Liver (tissue), 9 donors: ENCODE data around the gene DUOXA2. TPM values are rescaled to one million over a fixed set of nuclear protein-coding genes. Genes with fewer than 3 reads are reported as not detected.

Experiments used
- DNase-seq: peaks from one replicate; pipeline ENCODE4 v3.0.0-alpha.2; 2017; ENCODE audit warnings: low spot score
- H3K27ac ChIP-seq, 2 donors: one replicate each; pipeline ENCODE4 v1.7.0; 2013; ENCODE audit warnings: inconsistent platforms in 2 of 2, low read length in 2 of 2, control low read depth in 1 of 2, low read depth in 1 of 2, mild to moderate bottlenecking in 1 of 2
- H3K27me3 ChIP-seq, 4 donors: one replicate each; pipeline versions ENCODE4 v1.6.1 to v1.7.0; 2013; ENCODE audit warnings: low read length in 3 of 4, inconsistent platforms in 1 of 4, mild to moderate bottlenecking in 1 of 4, moderate library complexity in 1 of 4; ENCODE audit not compliant: control insufficient read depth in 4 of 4, insufficient read depth in 4 of 4
- H3K36me3 ChIP-seq, 4 donors: one replicate each; pipeline versions ENCODE4 v1.6.1 to v1.7.0; 2013; ENCODE audit warnings: low read length in 3 of 4, mild to moderate bottlenecking in 3 of 4, low read depth in 1 of 4, moderate library complexity in 1 of 4; ENCODE audit not compliant: control insufficient read depth in 4 of 4, insufficient read depth in 3 of 4
- H3K4me1 ChIP-seq, 4 donors: one replicate each; pipeline versions ENCODE4 v1.6.1 to v1.7.0; 2013; ENCODE audit warnings: low read length in 3 of 4, mild to moderate bottlenecking in 3 of 4, moderate library complexity in 1 of 4; ENCODE audit not compliant: control insufficient read depth in 4 of 4, insufficient read depth in 4 of 4
- H3K4me3 ChIP-seq, 3 donors: one replicate each; pipeline versions ENCODE4 v1.6.1 to v1.7.0; 2013; ENCODE audit warnings: low read length in 3 of 3, control low read depth in 1 of 3, low read depth in 1 of 3, mild to moderate bottlenecking in 1 of 3
- H3K9ac ChIP-seq, 2 donors: one replicate each; pipeline ENCODE4 v1.7.0; 2013; ENCODE audit warnings: low read length in 2 of 2, mild to moderate bottlenecking in 2 of 2, moderate library complexity in 2 of 2, control low read depth in 1 of 2, low read depth in 1 of 2
- H3K9me3 ChIP-seq, 4 donors: one replicate each; pipeline versions ENCODE4 v1.6.1 to v1.7.0; 2013; ENCODE audit warnings: low read length in 3 of 4; ENCODE audit not compliant: control insufficient read depth in 4 of 4
- ATF3 ChIP-seq: IDR thresholded peaks from 2 replicates; pipeline ENCODE4 v1.6.1; 2016; ENCODE audit warnings: antibody characterized with exemption
- CTCF ChIP-seq: fragments of 150-350 bp; IDR thresholded peaks from 2 replicates; pipeline ENCODE4 v1.5.1; 2017; ENCODE audit warnings: improper control_type of control experiment, low read depth, low read length; ENCODE audit not compliant: missing input control
- EGR1 ChIP-seq, 2 donors: IDR thresholded peaks; 2 replicates each; pipeline ENCODE4 v1.6.1; 2016 to 2018; ENCODE audit warnings: antibody characterized with exemption in 2 of 2, low read depth in 2 of 2
- FOXA1 ChIP-seq: IDR thresholded peaks from 2 replicates; pipeline ENCODE4 v1.6.1; 2016; ENCODE audit warnings: antibody characterized with exemption
- FOXA2 ChIP-seq: IDR thresholded peaks from 2 replicates; pipeline ENCODE4 v1.6.1; 2016; ENCODE audit warnings: antibody characterized with exemption
- GABPA ChIP-seq, 2 donors: IDR thresholded peaks in 1 of 2; conservative IDR thresholded peaks in 1 of 2; 2 replicates each; pipeline ENCODE4 v1.6.1; 2016; ENCODE audit warnings: antibody characterized with exemption in 2 of 2, mild to moderate bottlenecking in 1 of 2, moderate library complexity in 1 of 2
- HNF4A ChIP-seq, 2 donors: conservative IDR thresholded peaks; 2 replicates each; pipeline ENCODE4 v1.6.1; 2016; ENCODE audit warnings: antibody characterized with exemption in 2 of 2, mild to moderate bottlenecking in 2 of 2
- HNF4G ChIP-seq: IDR thresholded peaks from 2 replicates; pipeline ENCODE4 v1.6.1; 2016; ENCODE audit warnings: antibody characterized with exemption
- JUND ChIP-seq, 2 donors: IDR thresholded peaks; 2 replicates each; pipeline ENCODE4 v1.6.1; 2016; ENCODE audit warnings: antibody characterized with exemption in 2 of 2
- MAX ChIP-seq: IDR thresholded peaks from 2 replicates; pipeline ENCODE4 v1.6.1; 2016; ENCODE audit warnings: antibody characterized with exemption
- NR2F2 ChIP-seq: IDR thresholded peaks from 2 replicates; pipeline ENCODE4 v1.6.1; 2016; ENCODE audit warnings: antibody characterized with exemption
- RAD21 ChIP-seq, 2 donors: IDR thresholded peaks; 2 replicates each; pipeline ENCODE4 v1.6.1; 2016; ENCODE audit warnings: antibody characterized with exemption in 2 of 2, mild to moderate bottlenecking in 2 of 2
- REST ChIP-seq: IDR thresholded peaks from 2 replicates; pipeline ENCODE4 v1.6.1; 2016; ENCODE audit warnings: antibody characterized with exemption, mild to moderate bottlenecking
- RXRA ChIP-seq, 2 donors: IDR thresholded peaks; 2 replicates each; pipeline ENCODE4 v1.6.1; 2017 to 2018; ENCODE audit warnings: antibody characterized with exemption in 2 of 2, mild to moderate bottlenecking in 1 of 2
- SP1 ChIP-seq: IDR thresholded peaks from 2 replicates; pipeline ENCODE4 v1.6.1; 2018; ENCODE audit warnings: antibody characterized with exemption, mild to moderate bottlenecking
- TAF1 ChIP-seq: conservative IDR thresholded peaks from 2 replicates; pipeline ENCODE4 v1.6.1; 2016; ENCODE audit warnings: antibody characterized with exemption, mild to moderate bottlenecking
- ZBTB33 ChIP-seq: IDR thresholded peaks from 2 replicates; pipeline ENCODE4 v1.6.1; 2016; ENCODE audit warnings: antibody characterized with exemption
- WGBS: extraction: QIAGEN DNeasy Blood & Tissue Kit; methylation state at CpG from one replicate; pipeline ENCODE4 v1.1.7; 2013; 5-methylcytosine and 5-hydroxymethylcytosine counted together
- polyA plus RNA-seq, 2 donors: library from polyadenylated mRNA; stranded (reverse) in 1 of 2; unstranded in 1 of 2; fragments of 200-250 nt in 1 of 2; fragments of >200 nt in 1 of 2; fragmentation: Nextera tagmentation in 1 of 2; extraction: Ambion mirVana in 1 of 2; gene quantifications; one replicate each; pipeline versions ENCODE4 v1.2.1 to v1.2.3, GENCODE V29; 2013 to 2015
- total RNA-seq, 2 donors: library from RNA; depleted of rRNA; stranded (reverse); fragments of >200 nt; gene quantifications; one replicate each; pipeline ENCODE4 v1.2.3, GENCODE V29; 2014
- donor health status: healthy.
- donor health status: healthy.
- donor health status: healthy.
- donor health status: healthy.
- donor health status: healthy.

DUOXA2 gene
- total and polyA plus RNA-seq, 4 donors: 0.07 TPM; not detected in 3

GRCh38 chr15:45093622-45094357 is 20.3 kb upstream of the DUOXA2 start:
- DNase-seq: no peak
- no peaks in the 10 kb centered on the region for H3K27me3 ChIP-seq
- WGBS: 91% methylated on average over 11 of the region's 11 CpGs

GRCh38 chr15:45094358-45094730 is 19.8 kb upstream of the DUOXA2 start:
- Histone ChIP-seq H3K9ac (no peak overlapping the region), H3K4me1 (no peaks in the 10 kb centered on the region), H3K4me3 (no peak overlapping the region), H3K36me3 (no peaks in the 10 kb centered on the region), H3K9me3 (no peaks in the 10 kb centered on the region), H3K27me3 (no peaks in the 10 kb centered on the region), H3K27ac (no peak overlapping the region)
- DNase-seq: no peak
- WGBS: 89% methylated on average over 9 of the region's 9 CpGs
- no peak for TF ChIP-seq MAX
- no peak for TF ChIP-seq HNF4G
- TF ChIP-seq FOXA1: no peak
- no peak for TF ChIP-seq GABPA (IDR thresholded peaks at IDR 0.05 in 1 of 2, conservative IDR thresholded peaks at IDR 0.05 in 1 of 2)
- no peak for TF ChIP-seq EGR1 (IDR thresholded peaks at IDR 0.05; ENCODE audit: low read depth in 2 of 2)
- TF ChIP-seq CTCF: no peak
- TF ChIP-seq ATF3: no peak
- TF ChIP-seq REST: no peak
- no peak for TF ChIP-seq NR2F2
- TF ChIP-seq ZBTB33: no peak
- TF ChIP-seq TAF1: no peak
- no peak for TF ChIP-seq RAD21 (IDR thresholded peaks at IDR 0.05)
- no peak for TF ChIP-seq SP1
- TF ChIP-seq FOXA2: no peak
- TF ChIP-seq JUND (IDR thresholded peaks at IDR 0.05): no peak

More at GRCh38 chr15:45093622-45094357, 20.3 kb upstream of the DUOXA2 start:
- H3K4me3 ChIP-seq: no peak overlapping the region
- TF ChIP-seq HNF4A (conservative IDR thresholded peaks at IDR 0.05): no peak
- no peak for TF ChIP-seq MAX
- TF ChIP-seq CTCF: no peak
- no peak for TF ChIP-seq RXRA (IDR thresholded peaks at IDR 0.05)
- no peak overlapping the region for H3K9ac ChIP-seq
- H3K9me3 ChIP-seq: no peaks in the 10 kb centered on the region
- no peaks in the 10 kb centered on the region for H3K4me1 ChIP-seq
- no peaks in the 10 kb centered on the region for H3K36me3 ChIP-seq
- H3K27ac ChIP-seq: no peak overlapping the region
